ENCODE data around the gene CMSS1.

DNA sequence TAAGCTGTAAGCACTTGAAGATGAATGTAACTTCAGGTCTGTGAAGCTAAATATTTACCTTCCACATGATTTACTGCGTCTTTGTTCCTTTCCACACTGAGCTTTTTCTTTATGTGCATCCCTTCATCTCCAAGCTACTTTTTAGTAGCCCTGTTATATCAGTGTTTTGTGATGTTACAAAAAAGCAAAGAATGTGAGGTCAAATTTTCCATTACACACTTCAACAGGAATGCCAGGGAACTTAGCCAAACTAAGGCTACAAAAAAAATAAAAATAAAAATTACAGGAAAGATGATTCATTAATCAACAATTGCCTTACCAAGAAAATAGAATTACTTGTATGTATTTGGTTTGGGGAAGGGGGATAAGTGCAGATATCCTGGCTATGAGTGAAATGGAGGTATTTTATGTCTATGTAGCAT is 223.7 kb downstream of the CMSS1 start:
- TF ChIP-seq CTCF (IDR thresholded peaks at IDR 0.05; ENCODE audit: poor library complexity, severe bottlenecking) (no peak), EP300 (conservative IDR thresholded peaks at IDR 0.05; ENCODE audit: poor library complexity, severe bottlenecking) (no peak)
